Stimulated activated CD8-positive, alpha-beta memory T cell treated with anti-CD3 and anti-CD28 coated beads, Interleukin-4, amount 100 ng/mL, for 1 hour (primary cell): ENCODE measurements around the gene SPINT3.

Experiments
- DNase-seq, 2 donors: peaks; one replicate each; pipeline ENCODE4 v3.0.0-alpha.2; 2020; ENCODE audit warnings: low read depth in 2 of 2, low spot score in 1 of 2

The SPINT3 gene

DNA sequence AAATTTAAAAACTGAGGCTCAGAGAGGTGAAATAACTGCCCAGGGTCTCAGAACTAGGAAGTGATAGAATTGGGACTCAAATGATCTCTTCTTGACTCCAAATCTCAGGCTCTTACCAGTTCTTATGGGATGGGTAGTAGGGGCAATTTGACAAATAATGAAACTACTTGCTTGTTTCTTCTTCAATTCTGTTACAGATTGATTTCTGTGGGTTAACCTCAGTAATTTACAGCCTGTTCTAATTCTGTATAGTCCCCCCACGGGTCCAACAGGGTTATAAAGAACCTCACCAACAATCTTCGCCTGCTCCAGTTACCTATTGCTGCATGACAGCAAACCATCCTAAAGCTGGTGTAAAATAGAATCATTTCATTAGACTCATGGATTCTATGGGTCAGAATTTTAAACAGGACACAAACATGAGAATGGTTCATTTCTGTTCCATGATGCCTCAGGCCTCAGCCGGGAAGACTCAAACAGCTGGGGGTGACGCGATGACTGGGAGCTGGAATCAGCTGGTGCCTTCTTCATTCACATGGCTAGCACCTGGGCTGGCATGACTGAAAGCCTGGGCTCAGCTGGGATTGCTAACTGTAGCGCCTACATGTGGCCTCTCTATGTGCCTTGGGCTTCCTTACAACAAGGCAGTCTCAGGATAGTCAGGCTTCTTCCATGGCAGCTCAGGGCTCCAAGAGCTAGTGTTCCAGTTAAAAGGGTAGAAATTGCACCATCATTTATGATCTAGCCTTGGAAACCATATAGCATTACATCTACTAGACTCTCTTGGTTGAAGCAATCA is 52.5 kb downstream of the SPINT3 start:
- DNase-seq, result no peak
